ENCODE data around the gene MCTP1.
"Not testable (repeated sequence)": the region's sequence is repeated elsewhere in the genome, so short reads cannot be mapped to it uniquely, and the experiment has no call there.

MCTP1 gene

GRCh38 chr5:95251185-95251584 is 33.7 kb downstream of the MCTP1 start:
- DNase-seq, result no peak

GRCh38 chr5:95244479-95244878 is 40.4 kb downstream of the MCTP1 start:
- DNase-seq, result no peak

- DNase-seq, result no peak
These were observed 43.3 kb downstream of the MCTP1 start for GRCh38 chr5:95241635-95242034.

- DNase-seq, result no peak
These were observed 43.7 kb downstream of the MCTP1 start for GRCh38 chr5:95241161-95241560.

- no peak for DNase-seq
These were observed 46.2 kb downstream of the MCTP1 start for GRCh38 chr5:95238560-95239325.

GRCh38 chr5:95237324-95237723 is 47.6 kb downstream of the MCTP1 start:
- no peak for DNase-seq

- DNase-seq, result no peak
These were observed 49.4 kb downstream of the MCTP1 start for GRCh38 chr5:95235439-95235982.

GRCh38 chr5:95229646-95230045 is 55.2 kb downstream of the MCTP1 start:
- DNase-seq, result no peak

- no peak for DNase-seq
These were observed 60.0 kb downstream of the MCTP1 start for GRCh38 chr5:95224701-95225459.

- DNase-seq, result no peak
These were observed 61.2 kb downstream of the MCTP1 start for GRCh38 chr5:95223566-95224258.

- DNase-seq, result no peak
These were observed 62.1 kb downstream of the MCTP1 start for GRCh38 chr5:95222836-95223235.

- DNase-seq, result no peak
These were observed 63.7 kb downstream of the MCTP1 start for GRCh38 chr5:95221234-95221633.

- no peak for DNase-seq
These were observed 64.5 kb downstream of the MCTP1 start for GRCh38 chr5:95220381-95220780.

- DNase-seq, result peak; percentile 11
These were observed 65.5 kb downstream of the MCTP1 start for GRCh38 chr5:95219411-95219810.

GRCh38 chr5:95217881-95218280 is 67.0 kb downstream of the MCTP1 start:
- no peak for DNase-seq

- DNase-seq, result no peak
These were observed 67.5 kb downstream of the MCTP1 start for GRCh38 chr5:95217351-95217750.

- DNase-seq, result no peak
These were observed 68.5 kb downstream of the MCTP1 start for GRCh38 chr5:95216136-95216955.

GRCh38 chr5:95207811-95208210 is 77.1 kb downstream of the MCTP1 start:
- DNase-seq, result not testable (repeated sequence)

GRCh38 chr5:95194856-95195255 is 90.0 kb downstream of the MCTP1 start:
- DNase-seq, result no peak

- DNase-seq, result no peak
These were observed 93.6 kb downstream of the MCTP1 start for GRCh38 chr5:95191330-95191729.

- no peak for DNase-seq
These were observed 100.0 kb downstream of the MCTP1 start for GRCh38 chr5:95184924-95185323.

GRCh38 chr5:95181644-95182043 is 103.2 kb downstream of the MCTP1 start:
- no peak for DNase-seq

Measured in NCI-H748 treated with DMSO at 0.1 percent for 48 hours (cell line).